GM23338 (cell line): Measurements from ENCODE around the gene TMEM204. TPM values are rescaled to one million over a fixed set of nuclear protein-coding genes. Genes with fewer than 3 reads are reported as not detected.

ENCODE experiments used
- ATAC-seq: fragments of 200-7000 bp; cut with Tn5 transposase; 3 replicates; pipeline ENCODE4 v1.9.1; 2020
- DNase-seq: peaks from one replicate; pipeline ENCODE4 v3.0.0-alpha.2; 2015; ENCODE audit warnings: low spot score
- H2AFZ ChIP-seq: fragments of 200-600 bp; sonication (generic); 2 replicates; pipeline ENCODE4 v1.8.0; 2016; ENCODE audit warnings: antibody characterized with exemption, mild to moderate bottlenecking, moderate library complexity
- H3F3A ChIP-seq: fragments of 200-600 bp; sonication (generic); replicated peaks from 2 replicates; pipeline ENCODE4 v1.8.0; 2017; ENCODE audit warnings: antibody characterized with exemption, mixed run types, low read depth
- H3K27ac ChIP-seq: fragments of 200-600 bp; sonication (generic); 2 replicates; pipeline ENCODE4 v1.6.1; 2016; ENCODE audit warnings: low read depth
- H3K27me3 ChIP-seq: fragments of 200-600 bp; sonication (generic); 2 replicates; pipeline ENCODE4 v1.8.0; 2016; ENCODE audit warnings: mild to moderate bottlenecking, mixed run types, moderate library complexity; ENCODE audit not compliant: insufficient read depth
- H3K36me3 ChIP-seq: fragments of 200-600 bp; sonication (generic); 2 replicates; pipeline ENCODE4 v1.8.0; 2016; ENCODE audit warnings: mild to moderate bottlenecking; ENCODE audit not compliant: insufficient read depth
- H3K4me1 ChIP-seq: fragments of 200-600 bp; sonication (generic); 2 replicates; pipeline ENCODE4 v1.8.0; 2016; ENCODE audit warnings: mild to moderate bottlenecking, moderate library complexity; ENCODE audit not compliant: insufficient read depth
- H3K4me2 ChIP-seq: fragments of 200-600 bp; sonication (generic); 2 replicates; pipeline ENCODE4 v1.7.1; 2017; ENCODE audit warnings: mixed run types
- H3K4me3 ChIP-seq: fragments of 200-600 bp; sonication (generic); 2 replicates; pipeline ENCODE4 v1.6.1; 2016; ENCODE audit warnings: mixed run types
- H3K79me2 ChIP-seq: fragments of 200-600 bp; sonication (generic); replicated peaks from 2 replicates; pipeline ENCODE4 v1.8.0; 2017; ENCODE audit warnings: mild to moderate bottlenecking; ENCODE audit not compliant: insufficient read depth
- H3K9me2 ChIP-seq: fragments of 200-600 bp; sonication (generic); 2 replicates; pipeline ENCODE4 v1.8.0; 2017; ENCODE audit not compliant: insufficient read depth
- H4K20me1 ChIP-seq: fragments of 200-600 bp; sonication (generic); replicated peaks from 2 replicates; pipeline ENCODE4 v1.8.0; 2017; ENCODE audit warnings: mild to moderate bottlenecking; ENCODE audit not compliant: insufficient read depth
- H3K27ac Mint-ChIP-seq: 2 replicates; pipeline ENCODE4 v1.8.0; 2020; ENCODE audit warnings: inconsistent platforms, mild to moderate bottlenecking, moderate library complexity, mixed read lengths
- H3K27me3 Mint-ChIP-seq: 3 replicates; pipeline ENCODE4 v1.8.0; 2022; ENCODE audit warnings: low read depth, mild to moderate bottlenecking, moderate library complexity, mixed read lengths, inconsistent platforms; ENCODE audit not compliant: insufficient read depth, poor library complexity
- H3K36me3 Mint-ChIP-seq: 3 replicates; pipeline ENCODE4 v1.8.0; 2021; ENCODE audit warnings: low read depth, mild to moderate bottlenecking, inconsistent platforms, moderate library complexity, mixed read lengths
- H3K4me1 Mint-ChIP-seq: 3 replicates; pipeline ENCODE4 v1.8.0; 2020; ENCODE audit warnings: mild to moderate bottlenecking, inconsistent platforms, mixed read lengths
- H3K4me3 Mint-ChIP-seq: 3 replicates; pipeline ENCODE4 v1.8.0; 2021; ENCODE audit warnings: moderate library complexity, mild to moderate bottlenecking, inconsistent platforms, mixed read lengths
- H3K9me3 Mint-ChIP-seq: 3 replicates; pipeline ENCODE4 v1.8.0; 2020; ENCODE audit warnings: moderate library complexity, mild to moderate bottlenecking, inconsistent platforms, mixed read lengths
- ETS1 ChIP-seq: IDR thresholded peaks from 2 replicates; pipeline ENCODE4 v1.6.1; 2016; ENCODE audit warnings: antibody characterized with exemption
- EZH2 ChIP-seq: fragments of 200-600 bp; sonication (generic); IDR thresholded peaks from one replicate; pipeline ENCODE4 v1.8.0; 2017; ENCODE audit warnings: antibody characterized with exemption, mild to moderate bottlenecking, low read depth; ENCODE audit not compliant: unreplicated experiment
- EZH2phosphoT487 ChIP-seq: fragments of 200-600 bp; sonication (generic); IDR thresholded peaks from one replicate; pipeline ENCODE4 v1.8.1; 2018; ENCODE audit warnings: antibody characterized with exemption; ENCODE audit not compliant: unreplicated experiment
- JUNB ChIP-seq: IDR thresholded peaks from one replicate; pipeline ENCODE4 v1.6.1; 2016; ENCODE audit warnings: antibody characterized with exemption; ENCODE audit not compliant: unreplicated experiment
- POLR2AphosphoS5 ChIP-seq: IDR thresholded peaks from 2 replicates; pipeline ENCODE4 v1.6.1; 2016; ENCODE audit warnings: antibody characterized with exemption, low read depth
- STAT1 ChIP-seq: IDR thresholded peaks from one replicate; pipeline ENCODE4 v1.6.1; 2016; ENCODE audit warnings: antibody characterized with exemption; ENCODE audit not compliant: unreplicated experiment
- ZNF114 ChIP-seq: fragments of 250-450 bp; sonication (Bioruptor Pico); IDR thresholded peaks from 2 replicates; pipeline ENCODE4 v1.5.0; 2020; ENCODE audit warnings: mild to moderate bottlenecking, moderate library complexity
- ZNF462 ChIP-seq: fragments of 250-450 bp; sonication (Bioruptor Pico); IDR thresholded peaks from 2 replicates; pipeline ENCODE4 v1.5.0; 2020; ENCODE audit warnings: mild to moderate bottlenecking, moderate library complexity
- polyA plus RNA-seq: library from polyadenylated mRNA; unstranded; fragments of >200 nt; fragmentation: Nextera tagmentation; extraction: Ambion mirVana; gene quantifications from 2 replicates; pipeline ENCODE4 v1.2.1, GENCODE V29; 2016
- total RNA-seq: library from RNA; depleted of rRNA; stranded (reverse); fragments of >200 nt; shearing (Covaris generic); gene quantifications from 2 replicates; pipeline ENCODE4 v1.2.3, GENCODE V29; 2014
- TF ChIP-seq, protein P1 (sequence below): IDR thresholded peaks from one replicate; pipeline ENCODE4 v1.6.1; 2018; ENCODE audit warnings: antibody characterized with exemption; ENCODE audit not compliant: unreplicated experiment

The TMEM204 gene
- total and polyA plus RNA-seq, 2 experiments from 2014 or later: 0.14 to 0.21 TPM

GRCh38 chr16:1530883-1531637 is 2.4 kb upstream of the TMEM204 start:
- H3K36me3 Mint-ChIP-seq: no peaks in the 10 kb centered on the region; the same call in 2 of the 3 replicates
- H3K4me3 ChIP-seq: no peak overlapping the region
- no peaks in the 10 kb centered on the region for H3K4me1 ChIP-seq
- H3K9me3 Mint-ChIP-seq: no peaks in the 10 kb centered on the region
- no peak overlapping the region for H3K27ac ChIP-seq
- DNase-seq: no peak
- H3K4me2 ChIP-seq: no peak overlapping the region
- no peaks in the 10 kb centered on the region for H3K79me2 ChIP-seq
- H3K4me1 Mint-ChIP-seq: peaks cover 2% of the 10 kb centered on the region; the same call in 1 of the 3 replicates
- H2AFZ ChIP-seq: no peak overlapping the region
- H3K36me3 ChIP-seq: no peaks in the 10 kb centered on the region
- no peaks in the 10 kb centered on the region for H3K27me3 ChIP-seq
- peaks cover 6% of the 10 kb centered on the region for H3K27me3 Mint-ChIP-seq
- H3K9me2 ChIP-seq: no peaks in the 10 kb centered on the region
- H3F3A ChIP-seq: no peaks in the 10 kb centered on the region
- no peak overlapping the region for H3K4me3 Mint-ChIP-seq
- no peaks in the 10 kb centered on the region for H4K20me1 ChIP-seq
- no peak for ATAC-seq
- TF ChIP-seq ZNF462 (no peak), EZH2 (no peak), ZNF114 (CRISPR knock-in tag) (no peak), JUNB (no peak), STAT1 (no peak), EZH2phosphoT487 (no peak), ETS1 (no peak), POLR2AphosphoS5 (no peak)
- TF ChIP-seq, protein P1, sequence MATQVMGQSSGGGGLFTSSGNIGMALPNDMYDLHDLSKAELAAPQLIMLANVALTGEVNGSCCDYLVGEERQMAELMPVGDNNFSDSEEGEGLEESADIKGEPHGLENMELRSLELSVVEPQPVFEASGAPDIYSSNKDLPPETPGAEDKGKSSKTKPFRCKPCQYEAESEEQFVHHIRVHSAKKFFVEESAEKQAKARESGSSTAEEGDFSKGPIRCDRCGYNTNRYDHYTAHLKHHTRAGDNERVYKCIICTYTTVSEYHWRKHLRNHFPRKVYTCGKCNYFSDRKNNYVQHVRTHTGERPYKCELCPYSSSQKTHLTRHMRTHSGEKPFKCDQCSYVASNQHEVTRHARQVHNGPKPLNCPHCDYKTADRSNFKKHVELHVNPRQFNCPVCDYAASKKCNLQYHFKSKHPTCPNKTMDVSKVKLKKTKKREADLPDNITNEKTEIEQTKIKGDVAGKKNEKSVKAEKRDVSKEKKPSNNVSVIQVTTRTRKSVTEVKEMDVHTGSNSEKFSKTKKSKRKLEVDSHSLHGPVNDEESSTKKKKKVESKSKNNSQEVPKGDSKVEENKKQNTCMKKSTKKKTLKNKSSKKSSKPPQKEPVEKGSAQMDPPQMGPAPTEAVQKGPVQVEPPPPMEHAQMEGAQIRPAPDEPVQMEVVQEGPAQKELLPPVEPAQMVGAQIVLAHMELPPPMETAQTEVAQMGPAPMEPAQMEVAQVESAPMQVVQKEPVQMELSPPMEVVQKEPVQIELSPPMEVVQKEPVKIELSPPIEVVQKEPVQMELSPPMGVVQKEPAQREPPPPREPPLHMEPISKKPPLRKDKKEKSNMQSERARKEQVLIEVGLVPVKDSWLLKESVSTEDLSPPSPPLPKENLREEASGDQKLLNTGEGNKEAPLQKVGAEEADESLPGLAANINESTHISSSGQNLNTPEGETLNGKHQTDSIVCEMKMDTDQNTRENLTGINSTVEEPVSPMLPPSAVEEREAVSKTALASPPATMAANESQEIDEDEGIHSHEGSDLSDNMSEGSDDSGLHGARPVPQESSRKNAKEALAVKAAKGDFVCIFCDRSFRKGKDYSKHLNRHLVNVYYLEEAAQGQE: no peak
- no peak overlapping the region for H3K27ac Mint-ChIP-seq
